Stimulated activated CD4-positive, alpha-beta T cell treated with anti-CD3 and anti-CD28 coated beads, Interleukin-4, amount 100 ng/mL, for 48 hours (primary cell): Measurements from ENCODE around the gene RAI14.

ENCODE experiments used
- DNase-seq, 2 donors: peaks; one replicate each; pipeline ENCODE4 v3.0.0-alpha.2; 2020; ENCODE audit warnings: low read depth in 2 of 2

The RAI14 gene

GRCh38 chr5:34677428-34677827 is 21.3 kb downstream of the RAI14 start:
- no peak for DNase-seq

GRCh38 chr5:34680896-34681295 is 24.8 kb downstream of the RAI14 start:
- DNase-seq: no peak

DNA sequence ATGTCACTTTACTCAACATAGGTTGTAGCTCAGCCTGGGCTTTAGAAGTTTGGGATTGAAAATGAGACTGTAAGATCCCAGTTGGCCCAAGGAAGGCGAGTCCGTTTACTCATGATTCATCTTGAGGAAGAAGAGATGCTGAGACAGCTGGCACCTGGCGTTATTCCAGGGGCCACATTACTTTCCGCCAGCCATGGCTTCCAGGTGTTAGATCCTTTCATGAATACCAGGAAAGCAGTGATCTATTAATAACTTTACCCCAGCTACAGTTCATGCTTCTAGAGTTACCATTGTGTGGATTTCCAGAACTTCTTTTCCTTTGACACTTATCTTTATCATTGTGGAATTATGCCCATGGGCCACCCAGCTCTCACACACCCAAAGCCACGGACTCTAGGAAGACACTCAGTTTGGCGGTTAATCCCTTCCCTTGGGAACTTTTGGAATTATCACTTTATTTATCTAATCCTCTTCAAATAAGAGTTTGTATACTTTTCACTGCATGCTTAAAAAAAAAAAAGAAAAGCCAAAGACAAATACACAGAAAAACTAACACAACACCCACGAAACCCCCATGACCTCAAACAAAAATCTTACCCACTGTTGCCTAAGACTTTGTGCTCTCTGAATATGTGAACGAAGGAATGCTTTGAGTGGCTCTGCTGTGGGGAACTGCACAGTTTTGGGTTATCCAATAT is 26.9 kb downstream of the RAI14 start:
- DNase-seq: no peak

GRCh38 chr5:34684281-34684979 is 28.3 kb downstream of the RAI14 start:
- DNase-seq: peak in 1 of 2 donors; percentile 1

DNA sequence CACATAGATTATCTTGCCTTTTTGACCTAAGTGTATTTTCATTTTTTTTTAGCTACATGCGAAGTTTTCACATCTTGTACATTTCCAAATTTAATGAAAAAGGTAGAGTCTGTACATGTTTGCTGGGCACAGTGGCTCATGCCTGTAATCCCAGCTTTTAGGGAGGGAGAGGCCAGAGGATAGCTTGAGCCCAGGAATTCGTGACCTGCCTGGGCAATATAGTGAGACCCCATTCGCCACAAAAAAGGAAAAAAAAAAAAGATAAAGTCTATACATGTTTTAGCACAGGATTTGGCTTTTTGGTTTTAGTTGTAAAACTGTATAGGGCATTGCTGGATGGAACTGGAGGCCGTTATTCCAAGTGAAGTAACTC is 28.8 kb downstream of the RAI14 start:
- DNase-seq: no peak

- DNase-seq: no peak
Measured at GRCh38 chr5:34685485-34686165, 29.5 kb downstream of the RAI14 start.

DNA sequence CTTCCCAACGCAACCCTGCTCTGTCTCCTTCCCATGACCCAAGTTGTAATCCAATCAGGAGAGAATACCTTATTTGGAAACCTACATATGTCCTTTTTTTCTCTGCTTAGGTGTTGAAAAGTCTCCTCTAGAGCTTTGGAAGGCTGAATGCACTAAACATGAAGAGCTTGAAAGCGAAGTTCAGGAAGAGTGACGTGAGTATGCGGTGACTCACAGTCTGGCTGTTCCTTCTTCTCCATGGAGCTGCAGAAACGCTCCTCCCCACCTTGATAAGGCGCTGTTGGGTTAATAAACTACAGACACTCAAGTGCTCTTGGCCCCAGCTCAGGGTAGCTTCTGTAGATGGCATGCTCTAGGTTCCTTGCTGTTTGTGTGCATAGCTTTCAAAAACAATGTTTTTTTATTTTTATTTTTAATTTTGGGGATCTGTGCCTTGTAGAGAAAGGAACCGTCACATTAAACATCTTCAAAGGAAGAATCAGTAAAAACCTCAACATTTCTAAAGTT is 30.7 kb downstream of the RAI14 start:
- DNase-seq: no peak

DNA sequence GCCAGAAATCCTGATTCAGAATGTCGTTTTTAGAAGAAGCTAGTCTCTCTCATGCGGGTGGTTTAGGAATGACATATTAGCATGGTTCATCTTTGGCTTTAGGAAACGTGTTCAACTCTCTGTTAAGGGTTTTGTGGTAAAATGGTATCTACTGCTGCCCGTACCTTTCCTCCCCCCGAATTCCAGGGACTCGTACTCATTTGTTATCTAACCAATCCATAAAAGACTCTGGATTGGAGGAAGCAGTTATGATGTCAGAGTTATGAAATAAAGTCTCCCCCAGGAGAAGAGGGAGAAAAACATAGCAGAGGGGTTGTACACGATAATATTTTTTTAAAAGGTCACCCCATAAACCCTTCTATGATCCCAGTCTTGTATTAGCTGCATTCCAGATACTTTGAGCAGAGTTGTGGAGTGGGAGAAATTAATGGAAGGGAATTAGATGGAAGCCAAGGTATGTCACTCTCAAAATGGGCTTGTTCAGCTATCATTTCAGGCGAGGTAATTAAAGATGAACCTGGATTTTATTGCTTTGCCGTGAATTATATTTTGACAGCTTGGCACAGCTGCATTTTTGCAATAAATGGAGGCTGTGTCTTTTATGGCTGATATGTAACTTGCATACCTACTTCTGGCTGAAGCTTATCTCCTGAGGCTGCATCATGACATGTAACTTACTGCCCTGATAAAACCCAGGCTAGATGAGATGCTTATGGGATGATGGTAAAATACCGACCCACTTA is 31.3 kb downstream of the RAI14 start:
- no peak for DNase-seq

GRCh38 chr5:34688015-34688810 is 32.1 kb downstream of the RAI14 start:
- no peak for DNase-seq

DNA sequence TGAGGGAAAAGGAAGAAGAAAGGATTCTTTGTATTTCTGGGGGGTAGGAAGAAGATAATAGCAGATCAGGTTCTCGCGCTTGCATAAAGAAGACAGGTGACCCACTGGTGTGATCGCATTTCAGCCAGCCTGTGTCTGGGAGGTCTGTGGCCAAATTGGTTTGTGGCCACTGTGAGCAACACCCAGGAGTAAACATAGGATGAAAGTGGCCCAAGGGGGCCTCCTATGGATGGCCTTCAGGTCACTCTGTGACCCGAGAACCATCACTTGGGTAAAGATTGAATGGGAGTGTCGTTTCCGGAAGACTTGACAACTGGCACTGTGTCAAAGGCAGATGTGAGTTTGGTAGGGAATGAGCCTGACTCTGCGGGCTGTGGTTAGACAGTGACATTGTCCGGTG is 34.2 kb downstream of the RAI14 start:
- no peak for DNase-seq

DNA sequence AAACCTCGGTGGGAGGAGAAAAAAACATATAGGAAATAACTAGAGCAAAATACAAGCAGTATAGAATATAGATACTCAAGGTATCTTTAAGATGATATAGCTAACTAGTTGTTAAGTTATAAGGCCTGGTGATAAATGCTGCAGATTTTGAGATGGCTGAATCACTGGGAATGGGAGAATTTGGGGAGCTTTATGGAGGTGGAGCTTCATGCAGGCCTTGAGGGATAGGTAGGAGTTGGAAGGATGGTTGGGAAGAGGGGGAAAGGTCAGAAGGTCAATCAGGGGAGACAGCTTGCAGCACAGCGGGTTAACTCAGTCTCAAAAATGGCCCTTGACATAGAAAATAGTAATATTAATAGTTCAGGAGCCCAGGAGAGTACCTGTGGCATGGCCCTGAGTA is 34.8 kb downstream of the RAI14 start:
- DNase-seq: no peak

DNA sequence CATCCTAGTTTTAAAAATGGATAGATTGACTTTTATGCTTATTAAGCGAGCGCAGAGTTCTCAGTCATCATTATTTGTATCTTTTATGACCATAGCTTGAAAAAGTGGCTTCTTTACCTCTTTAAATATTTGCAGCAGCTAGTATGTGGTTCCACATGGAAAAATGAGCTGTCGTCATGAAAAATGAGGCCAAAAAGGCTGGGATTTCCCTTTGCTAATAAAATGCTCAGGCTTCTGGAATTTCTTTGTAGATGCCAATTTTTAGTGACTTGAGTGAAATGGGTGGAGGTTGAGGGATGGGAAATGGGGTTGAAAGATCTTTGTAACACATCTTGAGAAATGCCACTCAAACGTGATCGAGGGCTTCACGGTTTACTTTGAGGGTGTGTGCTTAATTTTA is 35.2 kb downstream of the RAI14 start:
- no peak for DNase-seq

GRCh38 chr5:34692786-34693185 is 36.7 kb downstream of the RAI14 start:
- no peak for DNase-seq

DNA sequence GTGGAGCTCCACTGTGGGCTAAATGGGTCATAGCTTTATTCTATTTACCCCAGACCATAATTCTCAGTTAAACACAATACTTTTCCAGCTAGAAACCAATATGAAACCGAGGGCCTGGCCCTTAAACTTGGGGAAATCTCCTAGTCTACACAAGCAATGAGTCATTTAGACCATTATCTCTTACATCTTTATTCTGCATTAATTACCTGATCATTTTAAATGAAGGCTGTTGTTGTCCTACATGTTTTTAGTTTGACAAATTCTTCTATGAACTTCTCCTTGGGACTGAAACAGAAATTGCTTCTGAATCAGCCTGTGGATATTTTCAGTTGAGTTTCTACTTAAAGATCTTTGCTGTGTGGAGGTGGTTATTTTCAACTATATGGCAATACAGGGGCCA is 37.9 kb downstream of the RAI14 start:
- DNase-seq: no peak

- DNase-seq: no peak
Measured at GRCh38 chr5:34694685-34695084, 38.6 kb downstream of the RAI14 start.

DNA sequence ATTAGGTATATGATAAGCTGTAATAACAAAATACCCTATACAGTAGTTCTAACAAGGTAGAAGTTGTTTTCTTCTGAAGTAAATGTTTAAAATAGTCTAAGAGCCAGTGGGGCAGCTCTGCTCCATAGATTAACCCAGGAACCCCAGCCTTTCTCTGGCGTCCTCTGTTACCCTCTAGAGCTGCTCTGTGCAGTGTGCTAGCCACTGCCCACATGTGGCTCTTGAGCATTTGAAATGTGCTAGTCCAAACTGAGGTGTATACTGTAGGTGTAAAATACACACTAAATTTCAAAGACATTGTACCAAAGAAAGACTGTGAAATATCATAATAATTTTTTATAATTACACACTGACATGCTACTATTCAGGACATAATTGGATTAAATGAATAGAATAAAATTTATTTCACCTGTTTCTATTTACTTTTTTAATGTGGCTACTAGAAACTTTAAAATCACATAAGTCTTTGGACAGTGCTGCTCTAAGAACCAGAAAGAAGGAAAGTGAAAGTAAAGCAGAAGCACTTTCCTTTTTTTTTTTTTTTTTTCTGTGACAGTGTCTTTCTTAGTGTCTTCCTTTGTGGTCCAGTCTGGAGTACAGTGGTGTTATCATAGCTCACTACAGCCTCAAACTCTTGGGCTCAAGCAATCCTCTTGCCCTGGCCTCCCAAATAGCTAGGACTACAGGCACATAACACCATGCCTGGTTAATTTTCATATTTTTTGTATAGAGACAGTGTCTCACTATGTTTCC is 39.3 kb downstream of the RAI14 start:
- no peak for DNase-seq

- no peak for DNase-seq
Measured at GRCh38 chr5:34697308-34698108, 41.4 kb downstream of the RAI14 start.

DNA sequence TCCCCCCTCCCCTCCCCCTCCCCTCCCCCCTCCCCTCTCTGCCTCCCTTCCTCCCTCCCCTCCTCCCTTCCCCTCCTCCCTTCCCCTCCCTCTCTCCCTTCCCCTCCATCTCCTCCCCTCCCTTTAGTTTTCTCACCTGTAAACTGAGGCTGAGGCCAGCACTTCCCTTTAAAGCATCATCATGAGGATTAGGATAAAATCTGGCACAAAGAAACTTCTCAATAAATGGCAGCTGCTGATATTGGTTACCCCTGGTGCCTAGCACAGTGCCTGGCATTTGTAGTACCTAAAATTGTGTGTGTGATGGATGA is 41.9 kb downstream of the RAI14 start:
- DNase-seq: no peak

GRCh38 chr5:34698754-34699153 is 42.6 kb downstream of the RAI14 start:
- no peak for DNase-seq
